K562 (cell line): ENCODE measurements around the gene TTC39A. TPM values are rescaled to one million over a fixed set of nuclear protein-coding genes. Genes with fewer than 3 reads are reported as not detected.

Experiments
- ATAC-seq: fragments of 200-7000 bp; cut with Tn5 transposase; 3 replicates; pipeline ENCODE4 v1.9.1; 2020; ENCODE audit warnings: moderate library complexity
- BruUV-seq: library from RNA; stranded (reverse); fragments of 400-500 nt; replicated peaks from 2 replicates; lab custom pipeline; 2021; lab: Mats Ljungman, UMichigan
- CTCF ChIA-PET: fragments of 300-600 bp; formaldehyde crosslinking; extraction: SDS; loops from one replicate; lab custom pipeline; 2021; ENCODE audit warnings: low intra/inter-chr PET ratio; lab: Yijun Ruan, JAX
- POLR2A ChIA-PET: fragments of 300-600, 350-650 bp; sonication (Branson Sonifier 250); formaldehyde crosslinking; extraction: SDS; loops from one replicate; lab custom pipeline; 2021; ENCODE audit warnings: antibody characterized with exemption, inconsistent platforms; lab: Yijun Ruan, JAX
- DNase-seq, 4 experiments: peaks; one replicate each; pipeline versions ENCODE4 v3.0.0 to v3.0.0-alpha.2; 2011 to 2018; ENCODE audit warnings: low spot score in 3 of 4, mixed read lengths in 3 of 4; ENCODE audit errors: extremely low read depth in 1 of 4
- FAIRE-seq: peaks from 2 replicates; lab custom pipeline; 2011; peaks lifted over from hg19 to GRCh38; lab: Jason Lieb, UNC
- H2AFZ ChIP-seq: 2 replicates; pipeline ENCODE4 v1.6.0; 2011; ENCODE audit warnings: low read depth, low read length, control low read depth, inconsistent platforms
- H3K27ac ChIP-seq: fragments of 200-600 bp; 3 replicates; pipeline ENCODE4 v1.8.0; 2011; ENCODE audit warnings: low read depth, mild to moderate bottlenecking, control low read depth, inconsistent platforms, low read length, moderate library complexity, mixed read lengths; ENCODE audit errors: extremely low read depth
- H3K27me3 ChIP-seq, 2 experiments: fragments of 300-600 bp in 1 of 2; 2 replicates in 1 of 2; 3 replicates in 1 of 2; pipeline versions ENCODE4 v1.6.0 to v1.8.0; 2011; ENCODE audit warnings: inconsistent platforms in 2 of 2, low read length in 2 of 2, mild to moderate bottlenecking in 1 of 2, mixed read lengths in 1 of 2, moderate library complexity in 1 of 2; ENCODE audit not compliant: control insufficient read depth in 2 of 2, insufficient read depth in 2 of 2
- H3K36me3 ChIP-seq: fragments of 300-600 bp; 3 replicates; pipeline ENCODE4 v1.8.0; 2011; ENCODE audit warnings: mild to moderate bottlenecking, low read length, inconsistent platforms; ENCODE audit not compliant: control insufficient read depth, insufficient read depth
- H3K4me1 ChIP-seq, 2 experiments: fragments of 200-600 bp in 1 of 2; replicated peaks in 1 of 2; 2 replicates in 1 of 2; 3 replicates in 1 of 2; pipeline versions ENCODE4 v1.5.1 to v1.8.0; 2011; ENCODE audit warnings: inconsistent platforms in 2 of 2, low read length in 2 of 2, mild to moderate bottlenecking in 1 of 2, mixed read lengths in 1 of 2, moderate library complexity in 1 of 2; ENCODE audit not compliant: control insufficient read depth in 2 of 2, insufficient read depth in 2 of 2
- H3K4me2 ChIP-seq: 2 replicates; pipeline ENCODE4 v1.6.1; 2011; ENCODE audit warnings: low read length, control low read depth, inconsistent platforms, mixed read lengths; ENCODE audit not compliant: insufficient read depth
- H3K4me3 ChIP-seq: fragments of 200-600 bp; sonication (generic), shearing (Covaris generic); 2 replicates; pipeline ENCODE4 v1.5.1; 2016; ENCODE audit warnings: control low read depth, inconsistent platforms
- H3K79me2 ChIP-seq: fragments of 200-600 bp; 3 replicates; pipeline ENCODE4 v1.8.0; 2011; ENCODE audit warnings: low read length, inconsistent platforms; ENCODE audit not compliant: control insufficient read depth, insufficient read depth
- H3K9ac ChIP-seq, 2 experiments: 2 replicates each; pipeline versions ENCODE4 v1.6.0 to v1.6.1; 2011; ENCODE audit warnings: low read depth in 2 of 2, low read length in 2 of 2, control low read depth in 1 of 2, inconsistent platforms in 1 of 2, mild to moderate bottlenecking in 1 of 2, mixed read lengths in 1 of 2; ENCODE audit not compliant: insufficient read depth in 1 of 2
- H3K9me1 ChIP-seq: one replicate; pipeline ENCODE4 v1.6.0; 2011; ENCODE audit warnings: inconsistent platforms, mild to moderate bottlenecking, low read length, moderate library complexity; ENCODE audit not compliant: control insufficient read depth, insufficient read depth
- H3K9me3 ChIP-seq: replicated peaks from 2 replicates; pipeline ENCODE4 v1.5.1; 2011; ENCODE audit warnings: low read depth, low read length, inconsistent platforms; ENCODE audit not compliant: control insufficient read depth, insufficient read depth
- H4K20me1 ChIP-seq: replicated peaks from 2 replicates; pipeline ENCODE4 v1.6.1; 2011; ENCODE audit warnings: low read length, inconsistent platforms, mixed read lengths; ENCODE audit not compliant: control insufficient read depth, insufficient read depth
- ESRRA ChIP-seq: fragments of 450-650 bp; IDR thresholded peaks from 2 replicates; pipeline ENCODE4 v1.6.1; 2014; ENCODE audit warnings: low read depth, mild to moderate bottlenecking, moderate library complexity, borderline replicate concordance
- NR3C1 ChIP-seq: sonication (generic); formaldehyde crosslinking; IDR thresholded peaks from 2 replicates; pipeline ENCODE4 v1.8.1; 2022; ENCODE audit warnings: missing genetic modification reagents
- WGBS: fragments of 100-300 bp; shearing (Covaris generic); methylation state at CpG from one replicate; pipeline ENCODE4 v1.1.6; 2016; ENCODE audit warnings: low coverage, mixed read lengths; ENCODE audit not compliant: insufficient coverage; ENCODE audit errors: missing lambda C conversion rate; 5-methylcytosine and 5-hydroxymethylcytosine counted together
- in situ Hi-C: fragments of 300-500 bp; cut with MboI; formaldehyde crosslinking; loops from 4 replicates; pipeline ENCODE4 v1.15.0; 2018; ENCODE audit warnings: inconsistent platforms, mixed read lengths
- intact Hi-C: fragments of 100-400 bp; cut with micrococcal nuclease; formaldehyde crosslinking; loops from 2 replicates; pipeline ENCODE4 v1.14.2; 2022
- polyA plus RNA-seq, 8 experiments: library from polyadenylated mRNA; depleted of rRNA in 4 of 8; stranded (reverse) in 5 of 8; unstranded in 3 of 8; fragments of >200 nt; fragmentation: Nextera tagmentation in 2 of 8; fragmentation: Illumina TruSeq in 1 of 8; extraction: Ambion mirVana in 2 of 8; extraction: Trizol in 1 of 8; gene quantifications; 2 replicates each; pipeline versions ENCODE4 v1.2.1 to v1.2.3, GENCODE V29; 2011 to 2014; ENCODE audit warnings: inconsistent platforms in 1 of 8, missing spikeins in 1 of 8
- total RNA-seq, 7 experiments: library from RNA; depleted of rRNA in 6 of 7; stranded (reverse); fragments of >200 nt in 6 of 7; fragmentation: Illumina TruSeq in 2 of 7; extraction: Trizol in 2 of 7; gene quantifications; 2 replicates each; pipeline versions ENCODE4 v1.2.1 to v1.2.3, GENCODE V29; 2011 to 2021; ENCODE audit warnings: low replicate concordance in 1 of 7
- TF ChIP-seq, protein P1 (sequence below): sonication (generic); formaldehyde crosslinking; IDR thresholded peaks from 2 replicates; pipeline ENCODE4 v1.8.1; 2023; ENCODE audit warnings: mild to moderate bottlenecking, missing genetic modification reagents

TTC39A gene
- total and polyA plus RNA-seq, 9 of the 15 experiments (the other 6 are each of a cell fraction or from before 2014, with no cell fraction given), result 0.18 to 0.82 (median 0.35) TPM

GRCh38 chr1:51293898-51294515, 36.4 kb downstream of the TTC39A start:
- no peak overlapping the region for H3K27ac ChIP-seq
- H3K27me3 ChIP-seq, result no peaks in the 10 kb centered on the region
- no peak overlapping the region for H3K4me2 ChIP-seq
- no peaks in the 10 kb centered on the region for H4K20me1 ChIP-seq
- H3K9me1 ChIP-seq, result no peaks in the 10 kb centered on the region
- no peak for TF ChIP-seq ESRRA
- TF ChIP-seq NR3C1 (CRISPR knock-in tag), result no peak
- TF ChIP-seq, protein P1, sequence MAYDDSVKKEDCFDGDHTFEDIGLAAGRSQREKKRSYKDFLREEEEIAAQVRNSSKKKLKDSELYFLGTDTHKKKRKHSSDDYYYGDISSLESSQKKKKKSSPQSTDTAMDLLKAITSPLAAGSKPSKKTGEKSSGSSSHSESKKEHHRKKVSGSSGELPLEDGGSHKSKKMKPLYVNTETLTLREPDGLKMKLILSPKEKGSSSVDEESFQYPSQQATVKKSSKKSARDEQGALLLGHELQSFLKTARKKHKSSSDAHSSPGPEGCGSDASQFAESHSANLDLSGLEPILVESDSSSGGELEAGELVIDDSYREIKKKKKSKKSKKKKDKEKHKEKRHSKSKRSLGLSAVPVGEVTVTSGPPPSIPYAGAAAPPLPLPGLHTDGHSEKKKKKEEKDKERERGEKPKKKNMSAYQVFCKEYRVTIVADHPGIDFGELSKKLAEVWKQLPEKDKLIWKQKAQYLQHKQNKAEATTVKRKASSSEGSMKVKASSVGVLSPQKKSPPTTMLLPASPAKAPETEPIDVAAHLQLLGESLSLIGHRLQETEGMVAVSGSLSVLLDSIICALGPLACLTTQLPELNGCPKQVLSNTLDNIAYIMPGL (CRISPR knock-in tag), result no peak
- H3K79me2 ChIP-seq, result no peaks in the 10 kb centered on the region
- H3K36me3 ChIP-seq, result no peaks in the 10 kb centered on the region
- CTCF ChIA-PET, result no interaction called here
- no TSS peak for BruUV-seq
- H3K4me3 ChIP-seq, result no peak overlapping the region
- no peak overlapping the region for H2AFZ ChIP-seq
- peaks cover 12 to 30% of the 10 kb centered on the region in 2 experiments; a peak in 4 of 5 replicates for H3K4me1 ChIP-seq
- FAIRE-seq, result no peak
- 62% methylated on average over 13 of the region's 13 CpGs for WGBS
- POLR2A ChIA-PET, result interaction anchor here (1.5 kb wide), 1 partner anchor 12 kb away, joined by 5 read pairs; no protein-coding TSS in a partner anchor
- intact Hi-C loops, result no loop called here
- ATAC-seq, result no peak
- no peaks in the 10 kb centered on the region for H3K9me3 ChIP-seq
- in situ Hi-C loops, result loop anchor here (5.0 kb wide), 1 partner anchor 77 kb away; no protein-coding TSS in a partner anchor
- peak overlapping the region in 1 of 2 experiments; percentile 37; a peak in 1 of 4 replicates for H3K9ac ChIP-seq
- DNase-seq, result no peak
